CD4-positive, alpha-beta T cell treated with Interleukin-4 for 4 hours (primary cell): ENCODE data around the gene EFS.

Source experiments
- DNase-seq: peaks from one replicate; pipeline ENCODE4 v3.0.0-alpha.2; 2020

The EFS gene

DNA sequence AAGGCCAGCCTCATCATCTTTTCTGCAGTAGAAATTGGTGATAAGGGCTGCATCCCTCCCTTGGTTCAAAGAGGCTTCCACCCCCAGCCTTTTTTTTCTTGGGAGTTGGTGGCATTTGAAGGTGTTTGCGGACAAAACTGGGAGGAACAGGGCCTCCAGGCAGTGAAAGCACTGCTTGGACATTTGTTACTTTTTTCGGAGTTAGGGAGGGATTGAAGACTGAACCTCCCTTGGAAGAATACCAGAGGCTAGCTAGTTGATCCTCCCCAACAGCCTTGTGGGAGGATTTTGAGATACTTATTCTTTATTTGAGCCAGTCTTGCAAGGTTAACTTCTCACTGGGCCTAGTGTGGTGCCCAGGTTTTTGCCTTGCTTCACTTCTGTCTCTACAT lies 40.5 kb downstream of the EFS start:
- DNase-seq: no peak

GRCh38 chr14:23323838-23324454 lies 41.0 kb downstream of the EFS start:
- DNase-seq: no peak

GRCh38 chr14:23322568-23323517 lies 42.1 kb downstream of the EFS start:
- no peak for DNase-seq

GRCh38 chr14:23321572-23322547 lies 43.1 kb downstream of the EFS start:
- peak; percentile 36 for DNase-seq

GRCh38 chr14:23320584-23321571 lies 44.1 kb downstream of the EFS start, which contains the start of gene PABPN1:
Gene PABPN1, plus strand, starts transcription at chr14:23321457. Its CDS starts 13 bp downstream, at chr14:23321470.
- DNase-seq: peak; percentile 100

DNA sequence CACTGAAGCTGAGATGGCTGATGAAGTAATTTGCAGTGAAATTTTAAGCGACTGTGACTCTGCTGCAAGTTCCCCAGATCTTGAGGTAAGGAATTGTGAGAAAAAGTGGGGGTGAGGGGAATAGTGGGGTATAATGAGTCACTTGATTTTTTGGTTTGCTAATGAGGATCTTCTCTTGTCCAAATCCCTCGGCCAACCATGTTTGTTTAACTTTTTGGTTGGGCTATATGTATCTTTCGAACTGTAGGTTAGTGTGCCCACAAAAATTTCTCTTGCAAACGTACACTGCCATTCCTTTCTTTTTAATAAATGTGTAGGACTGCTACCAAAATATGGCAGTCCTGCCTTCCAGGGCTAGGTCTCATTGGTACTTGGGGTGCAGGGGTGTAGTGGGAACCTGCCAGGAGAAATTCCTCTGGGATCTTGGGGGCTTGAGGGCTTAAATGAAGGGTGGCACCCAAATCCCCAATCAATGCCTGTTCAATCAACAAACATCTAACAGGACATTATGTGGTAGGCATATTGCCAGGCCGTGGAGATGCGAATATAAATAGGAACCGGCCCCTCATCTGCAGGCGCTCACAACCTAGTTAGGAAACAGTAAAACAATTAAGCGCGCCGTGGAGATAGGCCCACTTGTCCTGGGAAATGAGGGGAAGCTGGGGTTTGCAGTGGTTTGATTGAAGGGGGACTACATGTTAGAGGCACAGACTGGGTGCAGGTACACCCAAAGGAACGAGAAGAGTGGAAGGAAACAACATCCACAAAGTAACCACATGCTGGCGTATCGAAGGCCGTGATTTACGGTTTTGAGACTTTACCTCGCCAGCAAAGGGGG lies 45.0 kb downstream of the EFS start:
- no peak for DNase-seq

DNA sequence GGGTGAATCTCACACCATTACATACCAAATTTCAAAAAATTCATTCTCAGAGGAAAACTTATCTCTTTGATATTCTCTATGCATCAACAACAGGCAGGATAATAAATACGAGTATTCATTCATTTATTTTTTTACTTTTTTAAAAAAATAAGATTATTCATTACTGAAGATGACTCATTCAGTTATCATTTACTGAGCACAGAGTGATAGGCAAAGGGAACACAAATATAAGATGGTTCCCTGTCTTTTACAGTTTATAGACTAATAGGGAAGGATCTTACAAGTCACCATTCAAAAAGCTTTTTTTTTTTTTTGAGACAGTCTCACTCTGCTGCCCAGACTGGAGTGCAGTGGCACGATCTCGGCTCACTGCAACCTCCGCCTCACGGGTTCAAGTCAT lies 48.7 kb downstream of the EFS start:
- no peak for DNase-seq

DNA sequence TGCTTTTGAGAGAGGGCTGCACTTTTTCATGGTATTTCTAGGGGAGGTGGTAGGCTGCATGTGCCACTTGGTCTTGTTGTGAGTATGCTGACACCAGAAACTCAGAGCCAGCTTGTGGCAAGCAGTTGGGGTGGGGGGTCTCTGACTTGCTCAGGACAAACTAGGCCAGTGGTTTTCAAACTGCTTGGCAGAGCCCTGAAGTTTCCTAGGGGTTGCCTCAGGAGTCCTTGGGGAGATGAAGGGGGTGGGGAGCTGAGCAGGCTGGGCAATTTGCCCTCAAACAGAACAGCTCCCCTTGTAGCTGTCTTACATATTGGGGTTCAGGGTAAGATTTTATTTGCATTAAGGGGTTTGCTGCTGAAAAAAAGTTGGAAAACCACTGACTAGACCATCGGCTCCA lies 54.4 kb downstream of the EFS start:
- no peak for DNase-seq

- no peak for DNase-seq
Observed at GRCh38 chr14:23308721-23309445, 56.1 kb downstream of the EFS start.

DNA sequence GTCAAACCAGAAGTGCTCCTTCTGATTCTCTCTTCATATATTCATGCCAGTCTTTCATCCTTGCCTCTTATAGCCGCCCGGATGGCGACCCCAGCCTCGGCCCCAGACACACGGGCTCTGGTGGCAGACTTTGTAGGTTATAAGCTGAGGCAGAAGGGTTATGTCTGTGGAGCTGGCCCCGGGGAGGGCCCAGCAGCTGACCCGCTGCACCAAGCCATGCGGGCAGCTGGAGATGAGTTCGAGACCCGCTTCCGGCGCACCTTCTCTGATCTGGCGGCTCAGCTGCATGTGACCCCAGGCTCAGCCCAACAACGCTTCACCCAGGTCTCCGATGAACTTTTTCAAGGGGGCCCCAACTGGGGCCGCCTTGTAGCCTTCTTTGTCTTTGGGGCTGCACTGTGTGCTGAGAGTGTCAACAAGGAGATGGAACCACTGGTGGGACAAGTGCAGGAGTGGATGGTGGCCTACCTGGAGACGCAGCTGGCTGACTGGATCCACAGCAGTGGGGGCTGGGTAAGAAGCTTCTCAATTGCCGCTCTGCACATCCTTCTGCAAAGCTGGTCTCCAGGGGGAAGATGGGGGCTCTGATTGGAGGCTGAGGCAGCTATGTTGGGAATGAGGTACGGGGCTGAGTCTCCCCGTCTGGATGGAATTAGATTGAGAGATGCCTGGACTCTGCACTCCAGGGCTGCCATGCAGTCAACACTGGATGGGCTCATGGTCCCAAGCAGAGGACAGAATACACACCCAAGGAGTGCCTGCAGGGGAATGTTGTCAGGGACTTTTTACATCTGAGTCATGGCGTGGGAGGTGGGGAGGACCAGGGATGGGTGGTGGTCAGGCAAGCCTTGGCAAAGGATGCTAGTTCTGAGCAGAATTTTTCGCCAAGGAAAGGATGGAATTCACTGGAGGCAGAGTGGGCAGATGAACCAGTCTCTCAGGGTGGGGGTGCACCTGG lies 57.0 kb downstream of the EFS start:
- DNase-seq: no peak

DNA sequence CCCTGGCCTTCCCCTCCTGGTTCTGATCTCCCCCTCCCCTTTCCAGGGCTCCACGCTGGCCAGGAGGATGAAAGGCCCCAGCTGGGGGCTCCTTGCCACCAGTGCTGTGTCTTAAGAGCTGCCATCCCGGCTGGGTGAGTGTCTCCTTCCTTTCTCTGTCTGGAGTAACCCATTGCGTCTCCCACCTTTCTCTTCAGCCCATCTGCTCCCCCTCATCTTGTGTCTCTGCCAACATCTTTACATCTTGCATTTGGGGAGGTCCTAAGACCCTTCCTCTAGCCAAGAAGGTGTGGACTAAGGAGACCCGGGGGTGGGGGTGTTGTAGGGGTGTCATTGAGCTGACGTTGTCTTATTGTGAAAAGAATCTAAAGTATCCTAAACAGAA lies 57.8 kb downstream of the EFS start:
- no peak for DNase-seq

- DNase-seq: no peak
Observed at GRCh38 chr14:23306412-23307145, 58.4 kb downstream of the EFS start, which contains the start of gene BCL2L2. Gene BCL2L2, plus strand, starts transcription at chr14:23306833. Its CDS starts 935 bp downstream, at chr14:23307768.
